MM.1S (cell line): Measurements from ENCODE around the gene PLPPR2.
"Not testable (repeated sequence)": the region's sequence is repeated elsewhere in the genome, so short reads cannot be mapped to it uniquely, and the experiment has no call there.

Source experiments
- DNase-seq: peaks from one replicate; pipeline ENCODE4 v3.0.0-alpha.2; 2015
- H2AFZ ChIP-seq: fragments of 300-600 bp; sonication (generic); 2 replicates; pipeline ENCODE4 v1.6.0; 2016; ENCODE audit warnings: antibody characterized with exemption, low read length
- H3F3A ChIP-seq: fragments of 300-600 bp; sonication (generic); 2 replicates; pipeline ENCODE4 v1.6.1; 2016; ENCODE audit warnings: mild to moderate bottlenecking, antibody characterized with exemption, low read length, moderate library complexity, mixed read lengths; ENCODE audit not compliant: insufficient read depth
- H3K27ac ChIP-seq: fragments of 300-600 bp; sonication (generic); 2 replicates; pipeline ENCODE4 v1.5.1; 2016; ENCODE audit warnings: mild to moderate bottlenecking, low read length
- H3K27me3 ChIP-seq: fragments of 300-600 bp; sonication (generic); replicated peaks from 2 replicates; pipeline ENCODE4 v1.6.0; 2016; ENCODE audit warnings: low read length; ENCODE audit not compliant: insufficient read depth
- H3K36me3 ChIP-seq: fragments of 300-600 bp; sonication (generic); replicated peaks from 2 replicates; pipeline ENCODE4 v1.6.1; 2016; ENCODE audit warnings: mild to moderate bottlenecking, low read length, mixed read lengths; ENCODE audit not compliant: insufficient read depth
- H3K4me1 ChIP-seq: fragments of 300-600 bp; sonication (generic); 2 replicates; pipeline ENCODE4 v1.6.1; 2016; ENCODE audit warnings: low read length, mixed read lengths
- H3K4me2 ChIP-seq: fragments of 300-600 bp; sonication (generic); 2 replicates; pipeline ENCODE4 v1.6.0; 2016; ENCODE audit warnings: low read depth, low read length
- H3K4me3 ChIP-seq: fragments of 300-600 bp; sonication (generic); 2 replicates; pipeline ENCODE4 v1.5.1; 2016; ENCODE audit warnings: low read length, mixed read lengths
- H3K79me2 ChIP-seq: fragments of 300-600 bp; sonication (generic); 2 replicates; pipeline ENCODE4 v1.6.1; 2016; ENCODE audit warnings: mixed run types, low read length, mixed read lengths
- H3K9ac ChIP-seq: fragments of 300-600 bp; sonication (generic); 2 replicates; pipeline ENCODE4 v1.6.1; 2016; ENCODE audit warnings: low read length, mixed read lengths
- H3K9me2 ChIP-seq: fragments of 300-600 bp; sonication (generic); replicated peaks from 2 replicates; pipeline ENCODE4 v1.6.1; 2016; ENCODE audit warnings: mild to moderate bottlenecking, low read length, mixed read lengths; ENCODE audit not compliant: insufficient read depth
- H3K9me3 ChIP-seq: fragments of 300-600 bp; sonication (generic); replicated peaks from 2 replicates; pipeline ENCODE4 v1.6.1; 2016; ENCODE audit warnings: mild to moderate bottlenecking, low read length, mixed read lengths; ENCODE audit not compliant: insufficient read depth
- H4K20me1 ChIP-seq: fragments of 300-600 bp; sonication (generic); 2 replicates; pipeline ENCODE4 v1.6.1; 2016; ENCODE audit warnings: mild to moderate bottlenecking, low read length, moderate library complexity, mixed read lengths; ENCODE audit not compliant: insufficient read depth
- CTCF ChIP-seq: fragments of 300-600 bp; sonication (generic); IDR thresholded peaks from 2 replicates; pipeline ENCODE4 v1.5.1; 2016; ENCODE audit warnings: antibody characterized with exemption, low read length, mixed read lengths
- EZH2 ChIP-seq: fragments of 300-600 bp; sonication (generic); optimal IDR thresholded peaks from 2 replicates; pipeline ENCODE3; 2017; ENCODE audit warnings: low read depth, mild to moderate bottlenecking, antibody characterized with exemption, low read length, mixed read lengths
- EZH2phosphoT487 ChIP-seq: fragments of 300-600 bp; sonication (generic); IDR thresholded peaks from 2 replicates; pipeline ENCODE4 v1.6.1; 2018; ENCODE audit warnings: antibody characterized with exemption, low read length

PLPPR2 gene

GRCh38 chr19:11330127-11330526, 25.1 kb upstream of the PLPPR2 start:
- Histone ChIP-seq H3K9me2 (no peaks in the 10 kb centered on the region), H2AFZ (no peak overlapping the region), H4K20me1 (no peaks in the 10 kb centered on the region), H3F3A (no peaks in the 10 kb centered on the region), H3K27me3 (no peaks in the 10 kb centered on the region), H3K27ac (no peak overlapping the region), H3K9me3 (no peaks in the 10 kb centered on the region), H3K4me2 (no peak overlapping the region), H3K79me2 (no peaks in the 10 kb centered on the region), H3K36me3 (no peaks in the 10 kb centered on the region), H3K4me3 (no peak overlapping the region), H3K4me1 (no peaks in the 10 kb centered on the region), H3K9ac (no peak overlapping the region)
- no peak for DNase-seq
- TF ChIP-seq CTCF, result no peak
- TF ChIP-seq EZH2phosphoT487, result no peak
- TF ChIP-seq EZH2, result no peak

GRCh38 chr19:11331502-11331901, 23.7 kb upstream of the PLPPR2 start:
- no peaks in the 10 kb centered on the region for H3F3A ChIP-seq
- H2AFZ ChIP-seq, result no peak overlapping the region
- DNase-seq, result no peak
- no peak overlapping the region for H3K4me3 ChIP-seq
- H3K36me3 ChIP-seq, result no peaks in the 10 kb centered on the region
- H3K4me1 ChIP-seq, result no peaks in the 10 kb centered on the region
- H3K4me2 ChIP-seq, result no peak overlapping the region
- H3K9ac ChIP-seq, result no peak overlapping the region
- no peaks in the 10 kb centered on the region for H4K20me1 ChIP-seq
- no peaks in the 10 kb centered on the region for H3K79me2 ChIP-seq
- H3K9me2 ChIP-seq, result no peaks in the 10 kb centered on the region
- H3K27me3 ChIP-seq, result no peaks in the 10 kb centered on the region
- no peaks in the 10 kb centered on the region for H3K9me3 ChIP-seq
- TF ChIP-seq EZH2, result no peak
- no peak for TF ChIP-seq EZH2phosphoT487
- TF ChIP-seq CTCF, result no peak
- no peak overlapping the region for H3K27ac ChIP-seq

GRCh38 chr19:11332822-11333221, 22.4 kb upstream of the PLPPR2 start:
- no peak overlapping the region for H3K4me3 ChIP-seq
- DNase-seq, result no peak
- TF ChIP-seq EZH2phosphoT487 (no peak), CTCF (no peak), EZH2 (no peak)
- no peaks in the 10 kb centered on the region for H3K9me2 ChIP-seq
- H2AFZ ChIP-seq, result no peak overlapping the region
- H3K36me3 ChIP-seq, result no peaks in the 10 kb centered on the region
- H3K9ac ChIP-seq, result no peak overlapping the region
- H3F3A ChIP-seq, result no peaks in the 10 kb centered on the region
- H3K79me2 ChIP-seq, result no peaks in the 10 kb centered on the region
- no peaks in the 10 kb centered on the region for H3K27me3 ChIP-seq
- H3K27ac ChIP-seq, result no peak overlapping the region
- no peak overlapping the region for H3K4me2 ChIP-seq
- H3K9me3 ChIP-seq, result no peaks in the 10 kb centered on the region
- H4K20me1 ChIP-seq, result no peaks in the 10 kb centered on the region
- no peaks in the 10 kb centered on the region for H3K4me1 ChIP-seq

- not testable (repeated sequence) for H3K9me3 ChIP-seq, H3K4me1 ChIP-seq, H3K9me2 ChIP-seq, H3K27ac ChIP-seq, H4K20me1 ChIP-seq, H3K4me3 ChIP-seq, H3K9ac ChIP-seq, H3K27me3 ChIP-seq, H3K36me3 ChIP-seq, H3K79me2 ChIP-seq, H3F3A ChIP-seq, H3K4me2 ChIP-seq, H2AFZ ChIP-seq, DNase-seq
Measured at GRCh38 chr19:11333838-11334237, 21.4 kb upstream of the PLPPR2 start.
